HepG2 (cell line): ENCODE data around the gene INO80. TPM values are rescaled to one million over a fixed set of nuclear protein-coding genes. Genes with fewer than 3 reads are reported as not detected.
A peak's percentile ranks its signal among the peaks of the same experiment; 100 is the strongest.

Experiments
- ATAC-seq: fragments of 200-7000 bp; cut with Tn5 transposase; 3 replicates; pipeline ENCODE4 v1.9.1; 2020; ENCODE audit warnings: mild to moderate bottlenecking, moderate library complexity
- BruUV-seq: library from RNA; stranded (reverse); fragments of 400-500 nt; replicated peaks from 2 replicates; lab custom pipeline; 2021; lab: Mats Ljungman, UMichigan
- CTCF ChIA-PET: fragments of 300-600 bp; formaldehyde crosslinking; extraction: SDS; loops from one replicate; lab custom pipeline; 2021; ENCODE audit warnings: low total read pairs, inconsistent platforms, low intra/inter-chr PET ratio; lab: Yijun Ruan, JAX
- POLR2A ChIA-PET: fragments of 350-600 bp; sonication (Branson Sonifier 250); formaldehyde crosslinking; loops from one replicate; lab custom pipeline; 2020; ENCODE audit warnings: antibody characterized with exemption, inconsistent platforms; lab: Yijun Ruan, JAX
- DNase-seq: peaks from one replicate; pipeline ENCODE4 v3.0.0-alpha.2; 2015; ENCODE audit warnings: low spot score
- FAIRE-seq: peaks from 3 replicates; lab custom pipeline; 2011; peaks lifted over from hg19 to GRCh38; lab: Jason Lieb, UNC
- H2AFZ ChIP-seq: one replicate; pipeline ENCODE4 v1.6.1; 2011; ENCODE audit warnings: low read length, inconsistent platforms
- H3K27ac ChIP-seq: fragments of 300-600 bp; 3 replicates; pipeline ENCODE4 v1.8.0; 2011; ENCODE audit warnings: mixed run types, mild to moderate bottlenecking, mixed read lengths, low read length, inconsistent platforms; ENCODE audit not compliant: insufficient read depth; ENCODE audit errors: extremely low read length
- H3K27me3 ChIP-seq, 2 experiments: fragments of 200-600 bp in 1 of 2; 2 replicates in 1 of 2; 3 replicates in 1 of 2; pipeline versions ENCODE4 v1.6.0 to v1.8.0; 2011; ENCODE audit warnings: low read length in 2 of 2, mild to moderate bottlenecking in 2 of 2, moderate library complexity in 2 of 2, inconsistent platforms in 1 of 2; ENCODE audit not compliant: insufficient read depth in 2 of 2, control insufficient read depth in 1 of 2
- H3K36me3 ChIP-seq, 2 experiments: fragments of 200-600 bp in 1 of 2; replicated peaks in 1 of 2; 2 replicates in 1 of 2; 3 replicates in 1 of 2; pipeline versions ENCODE4 v1.5.1 to v1.8.0; 2011; ENCODE audit warnings: low read length in 2 of 2, inconsistent platforms in 1 of 2; ENCODE audit not compliant: insufficient read depth in 2 of 2, control insufficient read depth in 1 of 2
- H3K4me1 ChIP-seq: 2 replicates; pipeline ENCODE4 v1.5.1; 2012; ENCODE audit warnings: low read length, inconsistent platforms; ENCODE audit not compliant: insufficient read depth
- H3K4me2 ChIP-seq: 2 replicates; pipeline ENCODE4 v1.6.0; 2011; ENCODE audit warnings: low read depth, low read length, inconsistent platforms
- H3K4me3 ChIP-seq, 3 experiments: fragments of 200-600 bp in 1 of 3; sonication (generic), shearing (Covaris generic) in 1 of 3; replicated peaks in 1 of 3; 2 replicates each; pipeline ENCODE4 v1.5.1; 2011 to 2016; ENCODE audit warnings: low read length in 3 of 3, inconsistent platforms in 2 of 3, low read depth in 2 of 3, mild to moderate bottlenecking in 2 of 3, control low read depth in 1 of 3, mixed read lengths in 1 of 3; ENCODE audit not compliant: insufficient read depth in 1 of 3
- H3K79me2 ChIP-seq: one replicate; pipeline ENCODE4 v1.6.1; 2011; ENCODE audit warnings: low read length, inconsistent platforms; ENCODE audit not compliant: insufficient read depth
- H3K9ac ChIP-seq: 2 replicates; pipeline ENCODE4 v1.6.0; 2011; ENCODE audit warnings: mild to moderate bottlenecking, low read depth, low read length, inconsistent platforms; ENCODE audit not compliant: insufficient read depth
- H3K9me3 ChIP-seq: 2 replicates; pipeline ENCODE4 v1.5.1; 2012; ENCODE audit warnings: mild to moderate bottlenecking, low read length
- H4K20me1 ChIP-seq: 2 replicates; pipeline ENCODE4 v1.6.0; 2011; ENCODE audit warnings: inconsistent platforms, mild to moderate bottlenecking, low read length, moderate library complexity; ENCODE audit not compliant: insufficient read depth
- EZH2 ChIP-seq: conservative IDR thresholded peaks from 2 replicates; pipeline ENCODE4 v1.6.1; 2012; ENCODE audit warnings: mild to moderate bottlenecking, low read depth, low read length, moderate library complexity
- MAFK ChIP-seq, 2 experiments: IDR thresholded peaks in 1 of 2; conservative IDR thresholded peaks in 1 of 2; 2 replicates each; pipeline ENCODE4 v1.6.1; 2011; ENCODE audit warnings: improper control_type of control experiment in 2 of 2, low read length in 2 of 2
- PHF5A ChIP-seq: IDR thresholded peaks from one replicate; pipeline ENCODE4 v1.6.1; 2018; ENCODE audit warnings: low read depth, missing genetic modification reagents; ENCODE audit not compliant: unreplicated experiment
- REXO4 ChIP-seq: sonication (generic); formaldehyde crosslinking; IDR thresholded peaks from 2 replicates; pipeline ENCODE4 v1.8.0; 2022; ENCODE audit warnings: missing genetic modification reagents, mild to moderate bottlenecking, borderline replicate concordance
- RXRA ChIP-seq: sonication (generic); formaldehyde crosslinking; IDR thresholded peaks from 2 replicates; pipeline ENCODE4 v1.5.1; 2020; ENCODE audit warnings: missing genetic modification reagents
- ZBTB7B ChIP-seq: sonication (generic); formaldehyde crosslinking; IDR thresholded peaks from 2 replicates; pipeline ENCODE4 v1.4.0; 2020; ENCODE audit warnings: missing genetic modification reagents
- ZNF12 ChIP-seq: sonication (generic); formaldehyde crosslinking; IDR thresholded peaks from 2 replicates; pipeline ENCODE4 v1.5.0; 2020; ENCODE audit warnings: missing genetic modification reagents
- WGBS: methylation state at CpG from one replicate; pipeline ENCODE4 v1.1.6; 2017; ENCODE audit warnings: low lambda C conversion rate; 5-methylcytosine and 5-hydroxymethylcytosine counted together
- in situ Hi-C: cut with HindIII; loops from 2 replicates; pipeline ENCODE4 v1.10.0; 2017; ENCODE audit warnings: low pct_unique_long_range_greater_than_20kb; ENCODE audit not compliant: extremely low pct_ligation_motif_present
- intact Hi-C: fragments of 100-400 bp; cut with micrococcal nuclease; formaldehyde crosslinking; loops from one replicate; pipeline ENCODE4 v1.10.0; 2022; ENCODE audit not compliant: unreplicated experiment
- polyA plus RNA-seq, 8 experiments: library from polyadenylated mRNA; depleted of rRNA in 3 of 8; stranded (reverse) in 7 of 8; unstranded in 1 of 8; fragments of >200 nt; fragmentation: Illumina TruSeq in 4 of 8; extraction: Trizol in 4 of 8; gene quantifications; 2 replicates each; pipeline versions ENCODE4 v1.2.1 to v1.2.3, GENCODE V29; 2011 to 2016; ENCODE audit warnings: low read depth in 4 of 8, missing spikeins in 1 of 8, mixed read lengths in 1 of 8; ENCODE audit not compliant: insufficient read depth in 1 of 8
- total RNA-seq, 5 experiments: library from RNA; depleted of rRNA; stranded (reverse); fragments of >200 nt; fragmentation: Illumina TruSeq; extraction: Trizol; gene quantifications; 2 replicates each; pipeline ENCODE4 v1.2.3, GENCODE V29; 2016; ENCODE audit warnings: low read depth in 1 of 5
- TF ChIP-seq, protein P1 (sequence below), 2 experiments: sonication (generic) in 1 of 2; formaldehyde crosslinking in 1 of 2; IDR thresholded peaks; 2 replicates each; pipeline versions ENCODE4 v1.5.1 to v1.6.1; 2011 to 2020; ENCODE audit warnings: borderline replicate concordance in 1 of 2, low read depth in 1 of 2, low read length in 1 of 2, mild to moderate bottlenecking in 1 of 2, missing genetic modification reagents in 1 of 2, moderate library complexity in 1 of 2

The INO80 gene
- total and polyA plus RNA-seq, 2 of the 13 experiments (the other 11 are each of a cell fraction or from before 2014, with no cell fraction given), result 3.6 to 14.8 TPM

DNA sequence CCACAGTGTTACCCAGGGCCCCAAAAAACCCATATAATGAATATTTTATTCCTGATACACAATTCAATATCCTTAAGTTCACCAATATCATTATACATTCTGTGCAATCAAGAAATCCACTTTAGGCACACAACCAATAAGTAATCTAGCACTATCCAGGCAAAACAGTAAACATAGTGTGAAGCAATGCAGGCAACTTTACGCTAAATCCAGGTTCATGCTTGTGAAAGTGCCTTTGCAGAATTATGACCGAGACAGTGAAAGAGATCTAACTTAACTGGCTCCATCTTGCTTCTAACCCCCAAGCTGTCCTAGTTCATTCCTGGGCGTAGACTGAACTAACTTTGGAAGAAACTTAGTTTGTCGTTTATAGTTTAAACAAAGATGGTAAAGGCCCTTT, 34.2 kb upstream of the INO80 start:
- H3K36me3 ChIP-seq, result no peaks in the 10 kb centered on the region
- CTCF ChIA-PET, result no interaction called here
- FAIRE-seq (no peak), DNase-seq (no peak), ATAC-seq (no peak)
- peak overlapping the region; percentile 33 for H3K4me2 ChIP-seq
- no peaks in the 10 kb centered on the region for H3K79me2 ChIP-seq
- no peak overlapping the region for H3K27ac ChIP-seq
- no peaks in the 10 kb centered on the region for H4K20me1 ChIP-seq
- H2AFZ ChIP-seq, result no peak overlapping the region
- no peak overlapping the region for H3K9ac ChIP-seq
- WGBS, result 27% methylated on average over 4 of the region's 4 CpGs
- peaks cover 36% of the 10 kb centered on the region for H3K4me1 ChIP-seq
- no peak for TF ChIP-seq MAFK (conservative IDR thresholded peaks at IDR 0.05 in 1 of 2, IDR thresholded peaks at IDR 0.05 in 1 of 2; ENCODE audit: low read length in 2 of 2)
- TF ChIP-seq RXRA, result no peak
- no peak for TF ChIP-seq ZBTB7B (CRISPR knock-in tag)
- TF ChIP-seq REXO4, result no peak
- TF ChIP-seq ZNF12 (CRISPR knock-in tag), result no peak
- no peak for TF ChIP-seq PHF5A (CRISPR knock-in tag)
- TF ChIP-seq, protein P1, sequence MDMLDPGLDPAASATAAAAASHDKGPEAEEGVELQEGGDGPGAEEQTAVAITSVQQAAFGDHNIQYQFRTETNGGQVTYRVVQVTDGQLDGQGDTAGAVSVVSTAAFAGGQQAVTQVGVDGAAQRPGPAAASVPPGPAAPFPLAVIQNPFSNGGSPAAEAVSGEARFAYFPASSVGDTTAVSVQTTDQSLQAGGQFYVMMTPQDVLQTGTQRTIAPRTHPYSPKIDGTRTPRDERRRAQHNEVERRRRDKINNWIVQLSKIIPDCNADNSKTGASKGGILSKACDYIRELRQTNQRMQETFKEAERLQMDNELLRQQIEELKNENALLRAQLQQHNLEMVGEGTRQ (IDR thresholded peaks at IDR 0.05; ENCODE audit: low read depth, low read length), result no peak
- TF ChIP-seq, protein P1 (CRISPR knock-in tag; IDR thresholded peaks at IDR 0.05; ENCODE audit: borderline replicate concordance), result no peak
- TF ChIP-seq EZH2, result no peak
- BruUV-seq, result no TSS peak
- intact Hi-C loops, result no loop called here
- no peaks in the 10 kb centered on the region; a peak in 1 of 5 replicates for H3K27me3 ChIP-seq
- POLR2A ChIA-PET, result no interaction called here
- in situ Hi-C loops, result no loop called here
- no peaks in the 10 kb centered on the region for H3K9me3 ChIP-seq
- H3K4me3 ChIP-seq, result no peak overlapping the region
